ENCODE data around the gene ZBED5.

Gene ZBED5

GRCh38 chr11:10875430-10876021, 17.7 kb upstream of the ZBED5 start:
- no peak for DNase-seq (ENCODE audit: low read depth)
- TF ChIP-seq MYC (IDR thresholded peaks at IDR 0.05; ENCODE audit: low read depth, low read length): no peak
- TF ChIP-seq POLR2A (IDR thresholded peaks at IDR 0.05; ENCODE audit: extremely low read depth, insufficient read length): no peak
- TF ChIP-seq MAX (IDR thresholded peaks at IDR 0.05; ENCODE audit: low read depth, low read length): no peak
- no peak for TF ChIP-seq CTCF (IDR thresholded peaks at IDR 0.05; ENCODE audit: low read depth, low read length)

GRCh38 chr11:10872097-10872496, 14.2 kb upstream of the ZBED5 start:
- H3K4me3 ChIP-seq (ENCODE audit: low read depth, low read length): no peak overlapping the region
- DNase-seq (ENCODE audit: low read depth): no peak
- no peak for TF ChIP-seq MAX (IDR thresholded peaks at IDR 0.05; ENCODE audit: low read depth, low read length)
- no peak for TF ChIP-seq MYC (IDR thresholded peaks at IDR 0.05; ENCODE audit: low read depth, low read length)
- TF ChIP-seq POLR2A (IDR thresholded peaks at IDR 0.05; ENCODE audit: extremely low read depth, insufficient read length): no peak
- no peak for TF ChIP-seq CTCF (IDR thresholded peaks at IDR 0.05; ENCODE audit: low read depth, low read length)

More at GRCh38 chr11:10875430-10876021, 17.7 kb upstream of the ZBED5 start:
- no peak overlapping the region for H3K4me3 ChIP-seq (ENCODE audit: low read depth, low read length)

- H3K4me3 ChIP-seq (ENCODE audit: low read depth, low read length): no peak overlapping the region
- no peak for TF ChIP-seq MAX (IDR thresholded peaks at IDR 0.05; ENCODE audit: low read depth, low read length)
- no peak for TF ChIP-seq MYC (IDR thresholded peaks at IDR 0.05; ENCODE audit: low read depth, low read length)
- no peak for TF ChIP-seq CTCF (IDR thresholded peaks at IDR 0.05; ENCODE audit: low read depth, low read length)
- TF ChIP-seq POLR2A (IDR thresholded peaks at IDR 0.05; ENCODE audit: extremely low read depth, insufficient read length): no peak
- no peak for DNase-seq (ENCODE audit: low read depth)
These were observed 10.5 kb upstream of the ZBED5 start for GRCh38 chr11:10868352-10868751.

GRCh38 chr11:10866893-10867331, 9.1 kb upstream of the ZBED5 start:
- no peak for TF ChIP-seq CTCF (IDR thresholded peaks at IDR 0.05; ENCODE audit: low read depth, low read length)
- no peak for TF ChIP-seq POLR2A (IDR thresholded peaks at IDR 0.05; ENCODE audit: extremely low read depth, insufficient read length)
- no peak for TF ChIP-seq MAX (IDR thresholded peaks at IDR 0.05; ENCODE audit: low read depth, low read length)
- no peak for TF ChIP-seq MYC (IDR thresholded peaks at IDR 0.05; ENCODE audit: low read depth, low read length)

GRCh38 chr11:10865837-10866270, 8.0 kb upstream of the ZBED5 start:
- H3K4me3 ChIP-seq (ENCODE audit: low read depth, low read length): no peak overlapping the region
- TF ChIP-seq CTCF (IDR thresholded peaks at IDR 0.05; ENCODE audit: low read depth, low read length): no peak
- no peak for TF ChIP-seq POLR2A (IDR thresholded peaks at IDR 0.05; ENCODE audit: extremely low read depth, insufficient read length)
- TF ChIP-seq MAX (IDR thresholded peaks at IDR 0.05; ENCODE audit: low read depth, low read length): no peak
- DNase-seq (ENCODE audit: low read depth): no peak

More at GRCh38 chr11:10866893-10867331, 9.1 kb upstream of the ZBED5 start:
- DNase-seq (ENCODE audit: low read depth): peak; percentile 20
- no peak overlapping the region for H3K4me3 ChIP-seq (ENCODE audit: low read depth, low read length)

Measured in NB4 (cell line).